ENCODE data around the gene SLC39A11. TPM values are rescaled to one million over a fixed set of nuclear protein-coding genes. Genes with fewer than 3 reads are reported as not detected.

The SLC39A11 gene
- total RNA-seq, 4 donors from 2014 or later, result 36.6 to 75.0 (median 40.2) TPM

DNA sequence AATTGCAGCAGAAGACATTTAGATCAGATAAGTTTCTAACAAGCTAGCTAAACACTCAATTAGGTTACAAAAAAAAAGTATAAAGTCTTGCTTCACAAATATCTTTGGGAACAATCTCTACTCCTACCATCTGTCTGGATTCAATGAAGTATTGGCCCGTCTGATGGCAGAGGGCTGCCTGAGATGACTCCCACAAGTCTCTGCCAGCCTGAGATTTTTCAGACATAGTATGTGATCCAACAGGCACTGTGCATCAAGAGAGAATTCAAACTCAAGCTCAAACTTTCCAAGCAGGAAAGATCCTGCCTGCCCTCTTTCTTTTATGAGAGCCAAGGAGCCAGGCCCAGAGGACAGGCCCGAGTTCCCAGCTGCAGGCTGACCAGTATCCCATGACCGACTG is 22.6 kb downstream of the SLC39A11 start:
- TF ChIP-seq, protein P1, sequence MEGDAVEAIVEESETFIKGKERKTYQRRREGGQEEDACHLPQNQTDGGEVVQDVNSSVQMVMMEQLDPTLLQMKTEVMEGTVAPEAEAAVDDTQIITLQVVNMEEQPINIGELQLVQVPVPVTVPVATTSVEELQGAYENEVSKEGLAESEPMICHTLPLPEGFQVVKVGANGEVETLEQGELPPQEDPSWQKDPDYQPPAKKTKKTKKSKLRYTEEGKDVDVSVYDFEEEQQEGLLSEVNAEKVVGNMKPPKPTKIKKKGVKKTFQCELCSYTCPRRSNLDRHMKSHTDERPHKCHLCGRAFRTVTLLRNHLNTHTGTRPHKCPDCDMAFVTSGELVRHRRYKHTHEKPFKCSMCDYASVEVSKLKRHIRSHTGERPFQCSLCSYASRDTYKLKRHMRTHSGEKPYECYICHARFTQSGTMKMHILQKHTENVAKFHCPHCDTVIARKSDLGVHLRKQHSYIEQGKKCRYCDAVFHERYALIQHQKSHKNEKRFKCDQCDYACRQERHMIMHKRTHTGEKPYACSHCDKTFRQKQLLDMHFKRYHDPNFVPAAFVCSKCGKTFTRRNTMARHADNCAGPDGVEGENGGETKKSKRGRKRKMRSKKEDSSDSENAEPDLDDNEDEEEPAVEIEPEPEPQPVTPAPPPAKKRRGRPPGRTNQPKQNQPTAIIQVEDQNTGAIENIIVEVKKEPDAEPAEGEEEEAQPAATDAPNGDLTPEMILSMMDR (IDR thresholded peaks at IDR 0.05; ENCODE audit: low read depth), result no peak

DNA sequence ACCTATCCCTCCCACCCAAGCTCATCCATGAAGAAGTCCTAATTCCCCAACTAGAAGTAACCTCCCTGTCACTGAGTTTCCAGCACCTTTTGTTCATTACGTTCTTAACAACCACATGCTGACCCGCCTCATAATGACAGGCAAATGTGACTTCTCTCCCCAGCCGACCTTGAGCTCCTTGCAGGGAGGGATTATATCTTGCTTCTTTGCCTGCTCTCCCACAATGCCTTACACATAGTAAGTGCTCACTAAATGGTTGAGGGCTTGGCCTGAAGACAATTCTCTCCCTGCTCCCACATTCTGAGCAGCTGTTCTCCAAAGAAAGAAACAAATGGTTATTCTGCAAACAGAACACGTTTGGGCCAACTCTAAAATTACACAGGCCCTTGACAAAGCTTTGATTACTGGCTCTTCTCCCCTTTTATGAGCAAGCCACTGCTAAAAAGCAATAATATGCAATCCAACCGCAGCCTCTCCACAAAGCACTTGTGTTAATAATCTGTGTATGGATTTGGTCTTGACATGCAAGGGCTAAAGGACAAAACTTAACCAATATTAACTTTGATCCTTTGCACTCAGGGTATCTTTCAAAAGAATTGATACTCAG is 23.2 kb downstream of the SLC39A11 start:
- TF ChIP-seq, protein P1 (IDR thresholded peaks at IDR 0.05; ENCODE audit: low read depth), result no peak

- TF ChIP-seq, protein P1 (IDR thresholded peaks at IDR 0.05; ENCODE audit: low read depth), result no peak
Observed at GRCh38 chr17:73068322-73069153, 23.9 kb downstream of the SLC39A11 start.

DNA sequence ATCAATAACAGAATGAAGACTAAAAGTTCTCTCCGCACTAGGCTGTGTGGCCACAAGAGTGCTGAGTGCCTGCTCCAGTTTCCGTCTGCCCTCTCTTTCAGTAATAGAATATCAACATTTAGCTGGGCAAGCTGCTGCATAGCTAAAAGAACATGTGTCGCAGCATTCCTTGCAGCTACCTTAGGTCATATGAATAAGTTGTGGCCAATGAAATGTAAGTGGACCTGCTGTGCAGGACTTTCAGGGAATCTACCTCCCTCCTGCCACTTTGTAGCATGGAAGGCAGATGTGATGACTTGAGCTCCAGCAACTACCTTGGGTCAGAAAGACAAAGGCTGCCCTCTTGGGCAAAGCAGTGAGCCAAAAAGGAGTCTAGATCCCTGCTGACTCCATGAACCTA is 25.4 kb downstream of the SLC39A11 start:
- TF ChIP-seq, protein P1 (IDR thresholded peaks at IDR 0.05; ENCODE audit: low read depth), result no peak

DNA sequence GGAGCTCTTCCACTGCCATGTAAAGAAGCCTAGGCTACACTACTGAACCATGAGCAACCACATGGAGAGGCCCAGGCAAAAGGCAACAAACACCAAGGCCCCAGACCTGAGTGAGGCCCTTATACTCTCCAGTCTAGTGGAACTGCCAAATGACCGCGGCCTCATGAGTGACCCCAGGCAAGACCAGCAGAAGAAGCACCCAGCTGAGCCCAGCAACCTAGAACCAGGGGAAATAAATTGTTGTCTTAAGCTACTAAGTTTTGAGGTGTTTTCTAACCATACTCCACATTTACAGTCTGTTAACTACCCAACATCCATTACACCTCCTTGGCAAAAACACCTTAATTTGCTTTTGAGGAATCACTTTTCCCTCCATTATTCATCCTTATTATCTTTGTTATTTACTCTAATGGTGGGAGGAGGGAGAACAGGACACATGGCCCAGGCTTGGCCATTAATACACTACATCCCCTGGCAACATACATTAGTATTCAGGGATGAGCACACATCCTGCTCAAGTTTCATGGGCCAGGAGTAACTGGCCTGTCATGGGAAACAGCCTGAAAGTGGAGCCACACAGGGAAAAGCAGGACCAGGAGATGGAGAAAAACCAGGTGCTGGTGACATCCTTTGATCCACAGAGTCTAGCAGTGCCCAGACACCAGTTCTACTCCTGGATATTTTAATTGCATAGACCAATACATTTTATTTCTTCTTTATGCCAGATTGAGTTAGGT is 26.2 kb downstream of the SLC39A11 start:
- TF ChIP-seq, protein P1 (IDR thresholded peaks at IDR 0.05; ENCODE audit: low read depth), result no peak

- TF ChIP-seq, protein P1 (IDR thresholded peaks at IDR 0.05; ENCODE audit: low read depth), result no peak
Observed at GRCh38 chr17:73065376-73065775, 27.1 kb downstream of the SLC39A11 start.
